ENCODE results near the gene MERTK.

DNA sequence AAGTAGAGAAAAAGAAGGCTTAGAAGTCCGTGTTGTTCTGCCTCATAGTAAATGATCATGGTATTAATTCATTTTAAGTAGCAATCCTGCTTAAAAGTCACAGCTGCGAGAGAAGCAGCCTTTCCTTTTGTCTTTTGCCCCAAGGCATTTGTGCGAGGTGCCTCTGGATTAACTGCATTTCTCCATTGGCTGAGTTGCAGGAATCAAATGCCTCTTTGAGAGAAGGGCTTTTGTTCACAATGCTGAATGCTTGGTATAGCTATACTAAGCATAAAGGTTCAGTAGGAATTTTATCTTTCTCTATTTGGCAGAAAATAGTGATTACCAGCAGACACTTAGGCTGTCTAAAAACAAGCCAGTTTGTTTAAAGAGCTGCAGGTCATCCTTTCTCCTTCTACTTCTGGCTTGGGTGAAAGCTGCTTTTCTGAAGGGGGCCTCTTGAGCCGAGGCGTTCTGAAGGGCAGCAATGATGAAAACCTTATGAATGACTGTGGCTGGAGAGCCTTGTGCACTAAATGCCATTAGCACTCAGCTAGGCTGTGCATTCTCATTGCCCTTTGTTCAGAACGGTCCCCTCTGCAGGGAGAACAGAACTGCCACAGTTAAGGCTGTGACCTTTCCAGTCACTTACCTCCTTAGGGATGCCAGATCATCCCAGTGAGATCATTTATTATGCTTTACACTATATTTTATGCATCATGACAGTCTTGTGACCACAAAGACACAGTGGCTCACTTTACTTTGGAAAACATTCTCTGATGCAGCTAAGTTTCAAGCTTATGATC lies 87.9 kb downstream of the MERTK start:
- TF ChIP-seq, protein P1, sequence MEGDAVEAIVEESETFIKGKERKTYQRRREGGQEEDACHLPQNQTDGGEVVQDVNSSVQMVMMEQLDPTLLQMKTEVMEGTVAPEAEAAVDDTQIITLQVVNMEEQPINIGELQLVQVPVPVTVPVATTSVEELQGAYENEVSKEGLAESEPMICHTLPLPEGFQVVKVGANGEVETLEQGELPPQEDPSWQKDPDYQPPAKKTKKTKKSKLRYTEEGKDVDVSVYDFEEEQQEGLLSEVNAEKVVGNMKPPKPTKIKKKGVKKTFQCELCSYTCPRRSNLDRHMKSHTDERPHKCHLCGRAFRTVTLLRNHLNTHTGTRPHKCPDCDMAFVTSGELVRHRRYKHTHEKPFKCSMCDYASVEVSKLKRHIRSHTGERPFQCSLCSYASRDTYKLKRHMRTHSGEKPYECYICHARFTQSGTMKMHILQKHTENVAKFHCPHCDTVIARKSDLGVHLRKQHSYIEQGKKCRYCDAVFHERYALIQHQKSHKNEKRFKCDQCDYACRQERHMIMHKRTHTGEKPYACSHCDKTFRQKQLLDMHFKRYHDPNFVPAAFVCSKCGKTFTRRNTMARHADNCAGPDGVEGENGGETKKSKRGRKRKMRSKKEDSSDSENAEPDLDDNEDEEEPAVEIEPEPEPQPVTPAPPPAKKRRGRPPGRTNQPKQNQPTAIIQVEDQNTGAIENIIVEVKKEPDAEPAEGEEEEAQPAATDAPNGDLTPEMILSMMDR (IDR thresholded peaks at IDR 0.05): no peak
- no peak for TF ChIP-seq POLR2A (IDR thresholded peaks at IDR 0.05)
